ENCODE measurements around the gene SLC41A2. TPM values are rescaled to one million over a fixed set of nuclear protein-coding genes. Genes with fewer than 3 reads are reported as not detected.

The SLC41A2 gene
- total and polyA plus RNA-seq, 4 experiments from 2014 or later, result 0.07 to 3.7 (median 2.0) TPM

GRCh38 chr12:104910196-104910840 is 47.8 kb downstream of the SLC41A2 start:
- DNase-seq, result no peak
- no peak overlapping the region for H3K27ac ChIP-seq (ENCODE audit: low read depth, low read length)
- Mint-ChIP-seq H3K27me3 (no peaks in the 10 kb centered on the region), H3K9me3 (no peaks in the 10 kb centered on the region), H3K4me3 (no peak overlapping the region), H3K27ac (no peak overlapping the region), H3K4me1 (no peaks in the 10 kb centered on the region), H3K36me3 (no peaks in the 10 kb centered on the region)
- no peak overlapping the region for H3K4me3 ChIP-seq (ENCODE audit: low read length in 2 of 2)
- POLR2A ChIA-PET (ENCODE audit: partially characterized antibody), result no interaction called here
- intact Hi-C loops (cut with micrococcal nuclease), result no loop called here
- no peaks in the 10 kb centered on the region for H3K4me1 ChIP-seq (ENCODE audit: insufficient read depth, low read length)
- H3K36me3 ChIP-seq (ENCODE audit: insufficient read depth, low read length), result no peaks in the 10 kb centered on the region
- no peaks in the 10 kb centered on the region for H3K9me3 ChIP-seq (ENCODE audit: control insufficient read depth in 1 of 2, low read length in 2 of 2)
- no peaks in the 10 kb centered on the region for H3K27me3 ChIP-seq (ENCODE audit: insufficient read depth, low read length)
- CTCF ChIA-PET (ENCODE audit: partially characterized antibody), result no interaction called here

GRCh38 chr12:104909761-104910160 is 48.3 kb downstream of the SLC41A2 start:
- H3K4me3 ChIP-seq (ENCODE audit: low read length in 2 of 2), result no peak overlapping the region
- no peaks in the 10 kb centered on the region for H3K4me1 ChIP-seq (ENCODE audit: insufficient read depth, low read length)
- intact Hi-C loops (cut with micrococcal nuclease), result no loop called here
- H3K27me3 ChIP-seq (ENCODE audit: insufficient read depth, low read length), result no peaks in the 10 kb centered on the region
- Mint-ChIP-seq H3K36me3 (no peaks in the 10 kb centered on the region), H3K4me3 (no peak overlapping the region), H3K9me3 (no peaks in the 10 kb centered on the region), H3K27ac (no peak overlapping the region), H3K4me1 (no peaks in the 10 kb centered on the region), H3K27me3 (no peaks in the 10 kb centered on the region)
- no peaks in the 10 kb centered on the region for H3K9me3 ChIP-seq (ENCODE audit: control insufficient read depth in 1 of 2, low read length in 2 of 2)
- POLR2A ChIA-PET (ENCODE audit: partially characterized antibody), result no interaction called here
- DNase-seq, result no peak
- no peak overlapping the region for H3K27ac ChIP-seq (ENCODE audit: low read depth, low read length)
- H3K36me3 ChIP-seq (ENCODE audit: insufficient read depth, low read length), result no peaks in the 10 kb centered on the region
- CTCF ChIA-PET (ENCODE audit: partially characterized antibody), result no interaction called here

Other genes starting within 250 kb of the SLC41A2 start
- gene NOPCHAP1, start 28.0 kb upstream of the SLC41A2 start, total RNA-seq, result 10 to 100 TPM; 15.7 to 16.2 TPM
- 10 to 100 TPM; 12.1 to 13.5 TPM for gene NOPCHAP1, start 28.0 kb upstream of the SLC41A2 start, polyA plus RNA-seq
- gene ALDH1L2, start 126.2 kb upstream of the SLC41A2 start, total RNA-seq, result under 1 TPM; 0.15 to 0.72 TPM
- under 1 TPM in 1 of 2 donors, not detected in 1; 0.08 TPM for gene ALDH1L2, start 126.2 kb upstream of the SLC41A2 start, polyA plus RNA-seq
- gene WASHC4, start 149.4 kb upstream of the SLC41A2 start, total RNA-seq, result 10 to 100 TPM; 71.4 to 75.4 TPM
- gene WASHC4, start 149.4 kb upstream of the SLC41A2 start, polyA plus RNA-seq, result 10 to 100 TPM; 36.7 to 37.9 TPM

Data from CD4-positive, alpha-beta memory T cell (primary cell).